Activated CD4-positive, alpha-beta T cell treated with anti-CD3 and anti-CD28 coated beads, Interleukin-2, amount 50 U/mL, for 16 hours (primary cell): ENCODE data around the gene MLLT3.

ENCODE experiments used
- DNase-seq: peaks from one replicate; pipeline ENCODE4 v3.0.0-alpha.2; 2020

The MLLT3 gene

DNA sequence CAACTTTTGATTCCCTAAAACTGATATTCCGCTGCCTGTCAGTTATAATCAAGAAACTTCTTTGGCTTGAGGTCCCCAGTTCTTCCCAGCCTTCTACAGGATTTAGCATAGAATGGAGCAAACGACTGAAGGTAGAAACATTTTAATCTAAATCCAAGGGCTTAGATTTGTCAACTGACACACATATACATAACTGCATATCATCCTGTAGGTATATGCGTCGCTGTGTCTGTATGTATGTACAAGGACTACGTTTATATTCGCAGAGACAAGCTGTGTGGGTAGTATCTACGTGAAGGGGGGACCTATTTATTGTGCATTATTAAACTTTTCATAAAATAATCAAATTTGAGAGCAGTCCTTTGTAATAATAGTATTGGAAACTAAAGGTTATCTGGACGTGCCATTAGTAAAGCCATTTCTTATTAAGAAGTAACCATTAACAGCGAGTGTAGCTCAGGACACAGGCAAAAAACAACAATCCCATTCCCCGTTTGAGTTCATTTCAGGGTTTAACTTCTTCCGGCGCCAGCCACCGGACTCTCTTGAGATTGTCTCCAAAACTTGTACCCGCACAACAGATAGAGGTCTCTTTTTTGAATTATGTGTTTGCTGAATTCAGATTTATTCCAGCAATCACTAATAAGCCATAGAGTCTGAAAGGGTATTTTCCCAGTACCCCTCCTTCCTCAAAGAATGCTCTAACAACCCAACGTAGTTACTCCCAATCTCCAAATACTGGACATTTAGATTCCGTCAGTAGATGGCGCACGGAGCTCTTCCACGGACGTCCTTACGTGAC is 2.1 kb upstream of the MLLT3 start:
- DNase-seq, result peak; percentile 56

DNA sequence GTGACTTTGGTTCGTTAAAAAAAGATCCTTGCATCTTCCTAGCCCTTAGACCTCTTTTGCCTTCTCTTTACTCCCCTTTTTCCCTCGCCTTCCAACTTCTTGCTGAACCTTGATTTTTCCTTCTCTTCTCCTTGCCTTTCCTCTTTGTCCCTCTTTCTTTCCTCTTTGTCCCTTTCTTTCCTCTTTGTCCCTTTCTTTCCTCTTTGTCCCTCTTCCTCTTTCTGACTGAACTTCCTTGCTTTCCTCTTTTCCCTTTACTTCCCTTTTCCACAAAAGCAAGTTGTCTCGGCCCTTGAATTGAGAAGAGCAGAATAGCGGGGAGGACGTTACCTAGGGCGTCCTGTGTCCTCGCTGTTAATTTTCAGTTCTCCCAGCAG is 1.4 kb upstream of the MLLT3 start:
- no peak for DNase-seq

DNA sequence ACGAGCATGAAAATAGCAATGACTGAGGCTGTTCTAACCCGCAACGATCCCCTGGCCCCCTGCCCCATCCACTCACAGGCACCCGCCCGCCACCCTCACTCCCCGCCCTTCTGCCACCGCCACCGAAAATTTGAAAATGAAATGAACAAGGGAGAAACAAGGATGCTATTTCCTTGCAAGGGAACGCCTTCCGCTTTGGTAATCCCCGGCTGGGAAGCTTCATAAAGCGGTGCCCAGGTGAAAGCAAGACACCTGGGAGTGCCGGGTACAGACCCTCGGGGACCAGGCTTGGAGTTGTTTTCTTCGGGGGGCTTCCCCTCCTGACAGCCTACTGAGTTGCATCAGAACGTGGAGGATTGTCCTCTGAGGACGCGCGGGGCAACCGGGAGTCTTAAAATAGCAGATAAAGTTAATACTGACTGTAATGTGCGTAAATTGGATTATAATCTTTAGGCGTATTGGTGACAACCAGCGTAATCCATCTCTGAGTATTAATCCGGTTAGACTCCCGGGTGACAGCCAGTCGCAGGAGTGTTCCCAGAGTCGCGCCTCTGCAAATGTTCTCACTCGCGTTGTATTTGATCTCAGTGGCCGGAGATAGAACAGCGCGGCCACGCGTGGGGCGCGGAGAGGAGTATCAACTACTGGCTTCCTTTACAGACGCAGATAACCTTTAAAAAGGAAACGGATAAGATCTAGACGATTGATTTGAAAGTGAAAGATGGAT is 885 bp upstream of the MLLT3 start:
- DNase-seq, result peak; percentile 52

DNA sequence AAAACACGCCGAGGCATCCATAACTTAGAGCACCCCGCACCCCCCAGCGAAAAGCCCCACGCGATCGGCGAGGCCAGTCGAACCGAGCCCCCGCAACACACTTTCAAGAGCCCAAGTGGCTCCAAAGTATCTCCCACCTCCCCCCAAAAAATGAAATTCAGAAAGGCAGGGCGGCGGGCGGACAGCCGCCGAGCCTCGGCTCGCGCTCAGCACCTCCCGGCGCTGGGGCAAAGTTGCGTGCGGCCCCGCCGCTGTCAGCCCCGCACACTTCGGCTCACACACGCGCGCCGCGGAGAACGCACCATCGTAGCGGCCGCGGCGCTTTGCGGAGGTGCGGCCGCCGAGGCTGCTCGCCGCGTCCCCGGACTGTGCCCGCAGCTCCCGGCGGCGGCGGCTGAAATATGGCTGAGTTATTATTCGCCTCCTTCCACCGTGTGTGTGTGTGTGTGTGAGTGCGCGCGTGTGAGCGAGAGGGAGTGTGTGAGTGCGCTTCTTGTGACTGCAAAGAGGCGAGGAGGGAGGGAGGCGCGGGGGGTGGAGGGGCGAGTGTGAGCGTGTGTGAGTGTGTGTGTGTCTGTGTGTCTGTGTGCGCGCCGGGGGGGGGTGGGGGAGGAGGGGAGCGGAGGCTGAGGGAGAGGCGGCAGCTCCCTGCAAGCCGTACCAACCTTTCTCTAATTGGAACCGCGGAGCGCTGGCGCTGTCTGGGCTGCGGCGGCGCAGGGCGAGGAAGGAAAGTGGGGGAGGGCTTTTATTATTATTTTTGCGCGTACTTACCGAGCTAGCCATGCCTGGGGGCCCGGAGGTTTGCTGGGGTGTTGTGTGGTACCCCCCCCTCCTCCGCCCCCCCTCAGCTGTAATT is 599 bp downstream of the MLLT3 start:
- DNase-seq, result peak; percentile 58

DNA sequence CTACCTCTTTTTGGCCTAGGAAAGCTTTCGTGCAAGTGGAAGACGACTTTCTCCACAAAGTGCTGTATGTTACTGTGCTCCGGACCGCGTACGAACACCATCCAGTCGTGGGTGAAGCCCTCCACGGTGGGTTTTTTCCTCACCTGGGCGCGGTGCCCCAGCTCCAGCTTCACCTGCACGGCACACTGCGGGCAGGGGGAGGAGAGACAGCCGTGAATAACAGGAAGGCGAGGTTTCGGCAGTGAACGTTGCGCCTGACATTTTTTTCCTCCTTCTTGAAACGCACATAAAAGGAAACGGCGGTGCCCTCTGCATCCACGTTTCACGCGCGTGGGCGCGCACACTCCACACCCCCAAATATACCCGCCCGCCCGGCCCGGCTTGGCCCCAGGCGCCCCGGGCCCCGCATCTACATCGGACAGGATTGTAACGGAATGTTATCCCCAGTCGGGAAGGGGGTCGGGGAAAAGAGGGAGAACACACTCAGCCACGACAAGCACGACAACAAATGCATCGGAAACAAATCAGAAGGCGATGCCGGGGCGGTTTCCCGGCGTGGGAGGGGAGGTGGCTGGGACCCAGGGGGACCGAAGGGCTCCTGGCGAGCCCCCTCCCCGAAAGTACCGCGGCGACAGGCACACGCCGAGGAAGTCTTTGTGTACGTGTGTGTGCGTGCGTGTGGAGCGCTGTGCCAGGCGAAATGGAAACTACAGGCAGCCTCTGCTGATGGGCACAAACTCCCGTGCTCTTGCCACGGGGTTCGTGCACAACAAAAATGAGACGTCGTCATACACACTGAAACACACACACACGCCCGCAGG is 1.4 kb downstream of the MLLT3 start:
- DNase-seq, result peak; percentile 43

DNA sequence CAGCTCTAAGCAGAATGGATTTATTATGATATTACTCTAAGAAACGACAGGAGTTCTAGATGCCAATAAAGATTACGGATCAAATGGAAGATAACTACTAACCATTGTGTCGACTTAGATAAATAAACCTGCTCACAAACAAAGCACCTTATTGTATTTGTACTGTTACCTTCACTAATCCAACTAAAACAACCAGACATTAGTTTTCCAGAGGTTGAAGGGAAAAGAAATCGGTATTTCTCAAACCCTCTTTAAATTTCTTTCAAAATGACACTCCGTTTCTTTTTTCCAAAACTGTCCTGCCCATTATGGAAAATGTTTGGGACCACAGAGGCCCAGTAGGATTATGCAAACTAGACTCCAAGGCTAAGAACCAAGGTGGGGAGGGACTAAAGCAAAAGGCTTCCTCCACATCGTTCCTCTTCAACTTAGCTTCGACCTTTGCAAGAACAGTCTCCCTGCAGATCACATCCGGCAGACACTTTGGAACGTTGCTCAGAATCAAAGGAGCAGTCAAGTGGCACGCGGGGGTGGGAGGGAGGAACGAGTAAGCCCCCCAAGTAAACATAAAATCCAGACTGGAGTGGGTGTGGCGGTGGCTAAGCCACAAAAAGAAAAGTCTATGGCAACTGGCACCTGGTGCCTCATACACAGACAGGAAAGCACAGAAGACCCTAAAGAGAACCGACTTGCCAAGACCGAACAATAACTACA is 2.7 kb downstream of the MLLT3 start:
- DNase-seq, result no peak

DNA sequence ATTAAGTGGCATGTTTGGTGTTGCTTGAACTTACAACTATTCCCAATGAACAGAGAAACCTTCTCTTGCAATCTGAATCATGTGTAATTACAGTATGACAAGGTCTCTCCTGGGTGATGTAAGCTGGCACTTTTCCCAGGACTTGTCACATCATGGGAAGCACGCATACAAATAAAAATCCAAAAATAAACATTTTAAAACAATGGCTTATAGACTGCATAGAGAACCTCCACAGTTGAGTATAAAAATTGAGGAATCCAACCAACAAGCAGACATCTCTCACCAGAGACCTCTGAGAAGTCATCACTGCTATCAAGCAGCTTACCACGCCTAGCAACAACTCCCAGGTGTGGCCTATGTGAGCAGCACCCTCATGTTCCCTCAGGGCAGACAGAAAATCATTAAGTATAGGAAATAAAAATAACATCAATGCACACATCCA is 3.9 kb downstream of the MLLT3 start:
- no peak for DNase-seq

DNA sequence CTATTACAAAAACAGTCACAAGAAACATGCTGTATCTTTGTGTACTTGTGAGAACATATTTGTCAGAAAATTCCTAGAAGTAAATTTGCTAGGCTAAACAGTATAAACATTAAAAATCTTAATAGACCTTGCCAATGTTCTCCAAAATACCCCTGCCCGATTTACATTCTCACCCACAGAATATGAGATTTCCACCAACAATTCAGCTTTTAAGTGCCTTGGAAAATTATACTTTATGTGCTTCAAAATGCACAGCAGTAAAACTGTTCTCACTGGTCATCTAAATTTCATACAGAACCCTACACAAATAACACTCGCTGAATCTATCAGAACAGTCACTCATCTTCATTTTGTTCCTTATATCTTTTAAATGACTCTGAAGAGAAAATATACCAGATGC is 5.5 kb downstream of the MLLT3 start:
- no peak for DNase-seq

DNA sequence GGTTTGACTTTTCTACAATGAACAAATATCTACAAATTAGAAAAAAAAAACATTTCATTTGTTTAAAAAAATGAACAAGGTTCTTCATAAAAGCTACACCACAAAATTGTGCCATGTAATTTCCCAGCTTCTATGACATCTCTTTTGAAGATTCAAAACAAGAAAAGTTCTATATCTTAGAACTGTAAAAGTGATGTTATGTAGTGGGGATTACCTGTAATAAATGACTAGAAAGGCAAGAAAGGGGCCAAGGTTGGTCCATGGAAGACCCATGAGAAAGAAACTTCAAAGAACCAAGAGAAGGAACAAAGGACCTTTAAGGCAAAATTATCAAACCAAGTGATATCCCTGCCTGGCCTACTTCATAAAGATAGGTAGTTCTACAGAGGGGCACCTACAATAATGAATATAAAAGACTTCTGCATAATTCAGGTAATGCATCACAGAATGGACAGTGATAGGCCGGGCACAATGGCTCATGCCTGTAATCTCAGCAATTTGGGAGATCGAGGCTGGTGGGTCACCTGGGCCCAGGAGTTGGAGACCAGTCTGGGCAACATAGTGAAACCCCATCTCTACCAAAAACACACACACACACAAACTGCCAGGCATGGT is 7.6 kb downstream of the MLLT3 start:
- DNase-seq, result no peak

DNA sequence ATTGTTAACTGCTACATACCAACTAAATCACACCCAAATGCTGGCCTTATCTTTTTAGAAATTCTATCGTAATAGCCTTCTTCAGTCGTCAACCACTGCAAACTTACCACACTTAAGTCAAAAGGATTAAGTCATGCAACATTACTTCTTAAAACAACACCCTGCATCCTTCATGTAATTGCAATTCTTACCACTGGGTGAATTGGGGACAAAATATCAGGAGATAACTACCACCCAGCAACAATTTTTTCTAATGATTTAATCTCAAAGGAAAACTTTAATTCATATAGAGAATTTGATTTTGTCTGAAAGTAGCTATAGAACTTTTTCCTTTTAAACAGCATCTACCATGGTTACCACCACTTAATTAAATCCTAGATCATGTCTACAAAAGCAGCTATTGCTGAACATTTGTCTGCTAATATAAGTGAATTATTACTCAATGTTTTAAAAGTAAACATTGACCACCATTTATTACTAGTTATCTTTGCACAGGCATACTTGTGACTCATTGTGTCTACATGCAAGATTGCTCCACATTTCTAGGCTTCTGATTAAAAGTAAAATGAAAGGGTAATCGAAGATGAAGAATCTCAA is 10.5 kb downstream of the MLLT3 start:
- DNase-seq, result no peak

DNA sequence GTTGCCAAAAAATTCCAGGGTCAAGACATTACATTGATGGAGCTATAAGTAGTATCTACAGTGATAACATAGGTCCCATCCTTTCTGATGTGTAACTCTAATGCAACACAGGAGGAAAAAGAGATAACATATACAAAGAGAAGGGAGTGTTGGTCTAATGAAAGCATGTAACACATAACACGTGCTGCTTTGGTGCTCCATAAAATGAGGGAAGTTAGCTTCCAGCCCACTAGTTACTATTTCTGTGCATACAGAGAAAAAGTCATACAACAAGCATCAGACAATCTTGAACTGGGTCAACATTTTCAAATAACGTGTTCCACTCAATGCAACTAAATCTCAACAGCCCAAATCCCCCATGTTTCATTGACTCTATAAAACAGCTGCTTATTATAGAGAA is 11.7 kb downstream of the MLLT3 start:
- DNase-seq, result no peak

DNA sequence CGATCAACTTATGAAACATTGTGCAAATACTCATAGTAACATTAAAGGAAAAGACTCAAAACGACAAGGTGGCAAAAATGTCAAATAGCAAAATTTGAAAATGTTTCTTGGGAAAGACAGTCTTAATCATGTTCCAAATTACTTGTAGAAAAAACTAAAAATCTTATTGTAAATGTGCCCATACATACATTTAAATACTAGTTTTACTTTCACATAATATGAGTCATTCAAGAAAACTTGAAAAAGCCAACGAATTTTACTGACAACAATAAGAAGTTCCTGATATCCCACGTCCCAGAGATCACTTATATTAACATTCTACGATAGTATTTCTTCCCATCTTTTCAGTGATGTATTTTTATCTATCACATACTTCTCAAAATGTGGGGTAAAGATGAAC is 13.7 kb downstream of the MLLT3 start:
- no peak for DNase-seq

DNA sequence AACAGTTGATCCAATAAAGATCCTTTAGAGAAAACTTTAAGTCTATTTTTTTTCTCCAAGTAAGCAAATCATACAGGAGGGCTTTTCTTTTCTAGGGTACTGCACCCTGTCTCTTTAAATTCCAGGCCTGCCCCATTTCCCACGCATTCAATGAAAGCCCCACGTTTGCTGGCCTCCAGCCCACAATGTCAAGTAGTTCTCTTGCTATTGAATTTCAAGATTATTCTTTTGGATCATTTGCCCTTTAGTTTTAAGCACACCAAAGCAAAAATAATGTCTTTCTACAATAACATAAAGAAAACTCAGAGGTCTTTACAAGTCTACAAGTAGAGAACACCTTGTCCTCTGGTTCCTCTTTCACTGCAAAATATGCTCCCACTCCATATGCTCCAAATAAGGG is 15.6 kb downstream of the MLLT3 start:
- DNase-seq, result no peak

DNA sequence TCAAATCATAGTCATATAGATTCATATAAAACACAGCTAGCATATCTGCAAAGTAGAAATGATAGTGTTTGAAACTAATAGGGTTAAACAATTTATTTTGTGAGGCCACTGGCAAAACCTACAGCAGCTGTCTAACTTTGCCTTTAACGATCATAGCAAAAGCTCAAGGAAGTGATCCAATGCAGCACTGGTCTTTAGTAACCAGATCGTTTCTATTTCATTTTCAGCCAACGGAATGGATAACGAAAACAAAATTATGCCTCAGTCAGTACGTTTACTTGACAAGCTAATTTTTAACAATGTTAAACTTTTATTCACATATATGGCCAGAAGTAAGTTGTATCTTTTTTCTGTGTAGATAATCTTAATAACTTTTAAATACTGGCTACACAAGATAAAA is 17.7 kb downstream of the MLLT3 start:
- DNase-seq, result peak; percentile 36

DNA sequence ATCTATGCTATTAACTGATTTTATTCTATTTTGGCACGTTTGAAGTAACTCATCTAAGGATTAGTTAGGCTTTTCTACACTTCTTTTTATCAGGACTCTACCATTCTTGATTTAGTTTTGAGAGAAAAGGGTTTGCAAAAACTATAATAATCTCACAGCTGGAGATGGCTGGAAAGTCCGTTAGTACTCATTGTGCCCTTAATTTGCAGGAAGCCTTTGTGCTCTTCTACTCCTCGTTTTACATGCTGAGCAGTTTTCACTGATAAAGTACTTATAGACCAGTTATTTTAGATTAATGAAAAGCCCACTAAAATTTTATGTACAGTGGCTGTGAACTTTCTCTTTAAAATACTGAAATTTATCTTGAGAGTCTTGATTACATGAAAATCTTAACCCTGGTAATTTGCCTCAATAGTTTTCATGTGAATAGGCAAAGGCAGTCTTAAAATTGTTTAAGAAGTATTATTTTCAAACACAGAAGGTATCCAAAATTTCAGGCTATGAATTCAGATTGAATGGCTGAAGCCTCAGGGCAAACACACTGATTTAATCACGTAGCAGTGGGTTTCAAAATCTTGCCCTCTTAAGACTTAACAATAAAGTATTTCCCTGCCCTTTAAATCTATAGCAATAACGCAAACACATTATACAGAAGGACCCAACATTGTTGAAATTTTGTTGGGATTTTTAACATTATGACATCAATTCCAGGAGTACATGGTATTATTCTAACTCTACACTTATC is 18.6 kb downstream of the MLLT3 start:
- no peak for DNase-seq

DNA sequence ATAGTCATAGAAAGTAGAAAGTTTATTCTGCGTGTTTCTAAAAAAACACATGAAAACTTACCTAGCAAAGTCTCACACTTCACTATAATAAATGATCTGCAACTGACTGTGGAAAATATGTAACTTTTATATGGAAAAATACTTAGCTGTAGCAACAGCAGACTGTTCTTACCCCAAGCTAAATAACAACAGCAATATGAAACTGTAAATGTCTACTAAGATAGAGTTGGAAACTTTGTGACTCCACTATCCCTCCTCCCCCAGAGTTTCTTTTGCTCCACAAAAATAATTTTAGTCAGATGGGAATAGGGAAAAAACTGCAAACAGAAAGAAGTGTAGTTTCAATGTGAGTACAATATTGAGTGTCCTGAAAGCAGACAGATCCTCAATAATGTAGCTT is 21.0 kb downstream of the MLLT3 start:
- no peak for DNase-seq

DNA sequence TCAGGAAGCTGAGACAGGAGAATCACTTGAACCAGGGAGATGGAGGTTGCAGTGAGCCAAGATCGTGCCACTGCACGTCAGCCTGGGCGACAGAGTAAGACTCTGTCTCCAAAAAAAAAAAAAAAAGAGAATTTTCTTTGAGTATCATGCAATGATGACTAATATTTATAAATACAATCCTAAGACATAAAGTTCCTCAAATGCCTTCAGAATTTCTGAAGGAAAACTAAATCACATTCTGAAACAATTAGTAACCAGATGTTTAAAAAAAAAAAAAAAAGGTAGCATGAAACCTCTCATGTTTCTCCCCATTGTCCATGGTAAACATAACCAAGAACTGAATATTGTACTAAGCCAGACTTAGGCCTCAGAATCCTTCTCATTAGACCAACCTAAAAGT is 23.1 kb downstream of the MLLT3 start:
- no peak for DNase-seq

DNA sequence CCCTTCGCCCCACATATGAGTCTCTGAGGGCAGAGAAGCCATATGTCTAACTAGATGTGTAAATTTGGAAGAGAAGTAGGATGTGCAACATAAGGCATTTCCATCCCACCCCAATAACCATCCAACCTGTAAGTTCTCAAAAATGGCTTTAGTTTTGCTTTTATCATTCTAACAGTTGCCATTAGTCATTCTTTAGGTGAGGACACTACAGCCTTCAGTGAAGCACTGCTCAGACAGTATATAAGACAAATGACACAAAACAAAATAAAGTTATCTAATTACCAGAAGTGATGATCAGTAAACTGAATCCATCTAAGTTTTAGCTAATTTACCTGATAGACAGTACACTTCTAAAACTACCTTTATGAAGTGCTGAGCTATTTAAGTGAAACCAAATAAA is 23.9 kb downstream of the MLLT3 start:
- DNase-seq, result no peak

DNA sequence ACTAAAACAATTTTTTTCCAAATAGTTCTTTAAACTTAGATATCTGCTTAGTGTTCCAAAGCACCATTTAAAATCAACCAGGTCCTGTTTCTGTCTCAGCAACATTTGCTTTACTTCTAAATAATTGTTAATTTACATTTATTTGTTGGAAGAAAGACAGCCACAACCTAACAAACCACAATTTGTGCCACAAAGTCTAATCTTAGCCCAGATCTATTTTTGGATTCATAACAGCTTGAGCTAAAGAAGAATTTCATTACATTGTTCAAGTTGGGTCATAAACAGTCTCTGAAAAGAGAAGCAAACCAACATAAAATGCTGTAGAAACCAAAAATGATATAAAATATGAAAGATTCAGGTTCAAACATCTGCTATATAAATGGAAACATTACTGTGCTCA is 24.4 kb downstream of the MLLT3 start:
- DNase-seq, result no peak

DNA sequence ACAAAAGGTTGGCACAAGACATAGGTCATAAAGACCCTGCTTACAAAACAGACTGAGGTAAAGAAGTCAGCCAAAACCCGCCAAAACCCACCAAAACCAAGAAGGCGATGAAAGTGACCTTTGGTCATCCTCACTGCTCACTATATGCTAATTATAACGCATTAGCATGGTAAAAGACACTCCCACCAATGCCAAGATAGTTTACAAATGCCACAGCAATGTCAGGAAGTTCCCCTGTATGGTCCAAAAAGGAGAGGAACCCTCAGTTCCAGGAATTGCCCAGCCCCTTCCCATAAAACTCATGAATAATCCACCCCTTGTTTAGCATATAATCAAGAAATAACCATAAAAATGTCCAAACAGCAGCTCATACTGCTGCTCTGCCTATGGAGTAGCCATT is 27.7 kb downstream of the MLLT3 start:
- no peak for DNase-seq
